A549 (cell line): ENCODE data around the gene SCAMP3. TPM values are rescaled to one million over a fixed set of nuclear protein-coding genes. Genes with fewer than 3 reads are reported as not detected.

Source experiments
- ATAC-seq, 2 experiments: fragments of 200-7000 bp in 1 of 2; fragments of >200 bp in 1 of 2; cut with Nextera tagmentation in 1 of 2; cut with Tn5 transposase in 1 of 2; 3 replicates each; pipeline versions ENCODE4 v1.8.0 to v1.9.1; 2018 to 2020; ENCODE audit warnings: mild to moderate bottlenecking in 1 of 2, moderate library complexity in 1 of 2
- CTCF ChIA-PET: fragments of 300-600 bp; sonication (Branson Sonifier 250); formaldehyde crosslinking; extraction: SDS; loops from one replicate; lab custom pipeline; 2021; ENCODE audit warnings: antibody characterized with exemption, inconsistent platforms; lab: Yijun Ruan, JAX
- POLR2A ChIA-PET: fragments of 350-600 bp; formaldehyde crosslinking; extraction: SDS; loops from one replicate; lab custom pipeline; 2021; ENCODE audit warnings: antibody characterized with exemption, inconsistent platforms; lab: Yijun Ruan, JAX
- DNase-seq, 2 experiments: peaks; one replicate each; pipeline versions ENCODE4 v3.0.0 to v3.0.0-alpha.2; 2011 to 2016; ENCODE audit warnings: low read depth in 1 of 2, low spot score in 1 of 2
- FAIRE-seq: peaks from 2 replicates; lab custom pipeline; 2011; peaks lifted over from hg19 to GRCh38; lab: Jason Lieb, UNC
- H3K27ac ChIP-seq, 2 experiments: fragments of >200 bp; sonication (Bioruptor Twin); formaldehyde crosslinking; 3 replicates each; pipeline ENCODE4 v1.5.1; 2016 to 2017
- H3K4me1 ChIP-seq: fragments of >200 bp; sonication (Bioruptor Twin); formaldehyde crosslinking; 3 replicates; pipeline ENCODE4 v1.6.1; 2016
- H3K4me2 ChIP-seq: fragments of >200 bp; sonication (Bioruptor Twin); formaldehyde crosslinking; 3 replicates; pipeline ENCODE4 v1.6.1; 2016
- H3K4me3 ChIP-seq: fragments of >200 bp; sonication (Bioruptor Twin); formaldehyde crosslinking; 3 replicates; pipeline ENCODE4 v1.5.1; 2016
- H3K9me3 ChIP-seq: fragments of >200 bp; sonication (Bioruptor Twin); formaldehyde crosslinking; 3 replicates; pipeline ENCODE4 v1.6.1; 2016
- ATOH8 ChIP-seq: fragments of 250-450 bp; sonication (Bioruptor Pico); IDR thresholded peaks from 2 replicates; pipeline ENCODE4 v1.5.0; 2020; ENCODE audit warnings: low read depth, mild to moderate bottlenecking, moderate library complexity
- BHLHE40 ChIP-seq: IDR thresholded peaks from 2 replicates; pipeline ENCODE4 v1.6.1; 2012; ENCODE audit warnings: low read depth, low read length, inconsistent platforms
- CBX2 ChIP-seq: fragments of 200-600 bp; sonication (generic); IDR thresholded peaks from 2 replicates; pipeline ENCODE4 v1.6.1; 2016; ENCODE audit warnings: low read depth, mild to moderate bottlenecking, borderline replicate concordance
- CHD4 ChIP-seq: fragments of 200-600 bp; sonication (generic); IDR thresholded peaks from 2 replicates; pipeline ENCODE4 v1.6.1; 2016; ENCODE audit warnings: antibody characterized with exemption, mild to moderate bottlenecking, borderline replicate concordance
- E2F6 ChIP-seq: IDR thresholded peaks from 2 replicates; pipeline ENCODE4 v1.6.1; 2012; ENCODE audit warnings: low read depth, borderline replicate concordance
- EP300 ChIP-seq, 2 experiments: fragments of >200 bp; sonication (Bioruptor Twin); formaldehyde crosslinking; IDR thresholded peaks; 2 replicates in 1 of 2; 3 replicates in 1 of 2; pipeline ENCODE4 v1.6.1; 2016 to 2017
- FOSL2 ChIP-seq, 2 experiments: fragments of 450-650 bp in 1 of 2; fragments of >200 bp in 1 of 2; sonication (Bioruptor Twin) in 1 of 2; formaldehyde crosslinking; IDR thresholded peaks; 2 replicates each; pipeline versions ENCODE4 v1.5.0 to v1.6.1; 2016 to 2020; ENCODE audit warnings: mild to moderate bottlenecking in 1 of 2, moderate library complexity in 1 of 2
- FOXS1 ChIP-seq: fragments of 250-450 bp; sonication (Bioruptor Pico); IDR thresholded peaks from 2 replicates; pipeline ENCODE4 v1.5.0; 2020; ENCODE audit warnings: mild to moderate bottlenecking, moderate library complexity
- GATA3 ChIP-seq: IDR thresholded peaks from 2 replicates; pipeline ENCODE4 v1.6.1; 2012; ENCODE audit warnings: borderline replicate concordance
- HES2 ChIP-seq: fragments of >200 bp; sonication (Bioruptor Twin); formaldehyde crosslinking; IDR thresholded peaks from 2 replicates; pipeline ENCODE4 v1.6.1; 2016
- HEYL ChIP-seq: fragments of 250-450 bp; sonication (Bioruptor Pico); IDR thresholded peaks from 2 replicates; pipeline ENCODE4 v1.8.0; 2021; ENCODE audit warnings: mild to moderate bottlenecking, moderate library complexity
- HMGXB4 ChIP-seq: fragments of 250-450 bp; sonication (Bioruptor Pico); IDR thresholded peaks from 2 replicates; pipeline ENCODE4 v1.5.0; 2021; ENCODE audit warnings: mild to moderate bottlenecking, moderate library complexity, borderline replicate concordance
- HOXB13 ChIP-seq: fragments of 250-450 bp; sonication (Bioruptor Pico); IDR thresholded peaks from 2 replicates; pipeline ENCODE4 v1.5.0; 2020; ENCODE audit warnings: low read depth, mild to moderate bottlenecking, moderate library complexity
- KDM5A ChIP-seq: fragments of 200-600 bp; sonication (generic); IDR thresholded peaks from 2 replicates; pipeline ENCODE4 v1.6.1; 2016; ENCODE audit warnings: antibody characterized with exemption, mild to moderate bottlenecking
- MAFK ChIP-seq: fragments of 450-650 bp; IDR thresholded peaks from 2 replicates; pipeline ENCODE4 v1.6.1; 2014; ENCODE audit not compliant: partially characterized antibody
- MAX ChIP-seq: IDR thresholded peaks from 2 replicates; pipeline ENCODE4 v1.6.1; 2012
- MYC ChIP-seq: IDR thresholded peaks from 2 replicates; pipeline ENCODE4 v1.6.1; 2012; ENCODE audit warnings: mild to moderate bottlenecking, inconsistent platforms, low read length, improper control_type of control experiment, borderline replicate concordance
- NPAS2 ChIP-seq: fragments of 250-450 bp; sonication (Bioruptor Pico); IDR thresholded peaks from 2 replicates; pipeline ENCODE4 v1.8.0; 2022; ENCODE audit warnings: mild to moderate bottlenecking, moderate library complexity, borderline replicate concordance
- NR3C1 ChIP-seq: fragments of >200 bp; sonication (Bioruptor Twin); formaldehyde crosslinking; IDR thresholded peaks from 3 replicates; pipeline ENCODE4 v1.6.1; 2017
- POLR2A ChIP-seq: IDR thresholded peaks from 2 replicates; pipeline ENCODE4 v1.6.1; 2012; ENCODE audit warnings: mild to moderate bottlenecking, low read length
- RAD21 ChIP-seq, 2 experiments: fragments of >200 bp in 1 of 2; sonication (Bioruptor Twin) in 1 of 2; formaldehyde crosslinking in 1 of 2; IDR thresholded peaks in 1 of 2; conservative IDR thresholded peaks in 1 of 2; 2 replicates in 1 of 2; 3 replicates in 1 of 2; pipeline ENCODE4 v1.6.1; 2012 to 2018; ENCODE audit warnings: inconsistent platforms in 1 of 2
- RCOR1 ChIP-seq: fragments of 150-350 bp; IDR thresholded peaks from 2 replicates; pipeline ENCODE4 v1.6.1; 2014; ENCODE audit warnings: antibody characterized with exemption, low read length, low read depth
- RFX5 ChIP-seq: fragments of 450-650 bp; IDR thresholded peaks from 2 replicates; pipeline ENCODE4 v1.7.1; 2014; ENCODE audit warnings: antibody characterized with exemption, mild to moderate bottlenecking, moderate library complexity
- TFCP2L1 ChIP-seq: fragments of 250-450 bp; sonication (Bioruptor Pico); IDR thresholded peaks from 2 replicates; pipeline ENCODE4 v1.5.0; 2021; ENCODE audit warnings: mild to moderate bottlenecking
- TP53 ChIP-seq: fragments of 250-450 bp; sonication (Bioruptor Pico); IDR thresholded peaks from 2 replicates; pipeline ENCODE4 v1.5.0; 2021; ENCODE audit warnings: mild to moderate bottlenecking, moderate library complexity
- ZNF302 ChIP-seq: fragments of 250-450 bp; sonication (Bioruptor Pico); IDR thresholded peaks from 2 replicates; pipeline ENCODE4 v1.9.0; 2021; ENCODE audit warnings: inconsistent platforms, mild to moderate bottlenecking, moderate library complexity
- ZSCAN20 ChIP-seq: fragments of 250-450 bp; sonication (Bioruptor Pico); IDR thresholded peaks from 2 replicates; pipeline ENCODE4 v1.8.0; 2022; ENCODE audit warnings: mild to moderate bottlenecking, moderate library complexity
- WGBS: methylation state at CpG from one replicate; pipeline ENCODE4 v1.1.6; 2017; ENCODE audit errors: missing lambda C conversion rate; 5-methylcytosine and 5-hydroxymethylcytosine counted together
- polyA plus RNA-seq, 4 experiments: library from polyadenylated mRNA; depleted of rRNA in 3 of 4; stranded (reverse); fragments of >200 nt; fragmentation: RNase III in 1 of 4; extraction: RNeasy Plus Mini Kit Qiagen cat#74134 plus additional on column Dnase treatment in 1 of 4; gene quantifications; 2 replicates in 3 of 4; 3 replicates in 1 of 4; pipeline ENCODE4 v1.2.3, GENCODE V29; 2011 to 2017

Gene SCAMP3
- polyA plus RNA-seq, 2 of the 4 experiments (the other 2 are of a cell fraction), result 75.9 to 135 TPM

GRCh38 chr1:155253797-155254196 is 8.4 kb downstream of the SCAMP3 start:
- FAIRE-seq (no peak), DNase-seq (no peak)
- H3K4me1 ChIP-seq, result peaks cover 21% of the 10 kb centered on the region
- ChIA-PET CTCF (interaction anchor here (1.0 to 10.4 kb wide), 3 partner anchors 12 to 70 kb away, joined by 3 to 326 read pairs (median 5); partner anchors contain the start of genes CLK2, FDPS and SCAMP3), POLR2A (no interaction called here)
- WGBS, result 87% methylated on average over 5 of the region's 5 CpGs
- H3K9me3 ChIP-seq, result no peaks in the 10 kb centered on the region
- peak overlapping the region; percentile 92 to 97; a peak in 4 of 6 replicates for H3K27ac ChIP-seq
- H3K4me3 ChIP-seq, result peak overlapping the region; percentile 76; the same call in 1 of the 3 replicates
- TF ChIP-seq CHD4, result no peak
- no peak for TF ChIP-seq CBX2
- TF ChIP-seq FOSL2 (IDR thresholded peaks at IDR 0.05), result no peak
- TF ChIP-seq FOSL2 (CRISPR knock-in tag; IDR thresholded peaks at IDR 0.05), result no peak
- no peak for TF ChIP-seq HMGXB4 (CRISPR knock-in tag)
- no peak for TF ChIP-seq MYC
- TF ChIP-seq FOXS1 (CRISPR knock-in tag), result no peak
- no peak for TF ChIP-seq NR3C1
- no peak for TF ChIP-seq TFCP2L1
- TF ChIP-seq, all 56 proteins: peak for 0
- ATAC-seq, result no peak
- peak overlapping the region; percentile 88 for H3K4me2 ChIP-seq

- FAIRE-seq (no peak), DNase-seq (no peak), ATAC-seq (no peak)
- Histone ChIP-seq H3K9me3 (no peaks in the 10 kb centered on the region), H3K27ac (peak overlapping the region in 1 of 2 experiments; percentile 97; a peak in 1 of 6 replicates), H3K4me3 (no peak overlapping the region), H3K4me1 (peaks cover 21% of the 10 kb centered on the region), H3K4me2 (peak overlapping the region; percentile 88)
- TF ChIP-seq GATA3, result no peak
- TF ChIP-seq FOSL2 (IDR thresholded peaks at IDR 0.05), result no peak
- TF ChIP-seq FOSL2 (CRISPR knock-in tag; IDR thresholded peaks at IDR 0.05), result no peak
- TF ChIP-seq TP53 (CRISPR knock-in tag), result no peak
- no peak for TF ChIP-seq MAX
- no peak for TF ChIP-seq KDM5A
- TF ChIP-seq ATOH8 (CRISPR knock-in tag), result no peak
- TF ChIP-seq BHLHE40, result no peak
- no peak for TF ChIP-seq NPAS2
- TF ChIP-seq ZNF302 (CRISPR knock-in tag), result no peak
- no peak for TF ChIP-seq HEYL (CRISPR knock-in tag)
- 92% methylated on average over 5 of the region's 5 CpGs for WGBS
- ChIA-PET CTCF (interaction anchor here (4.0 to 10.4 kb wide), 2 partner anchors 13 to 64 kb away, joined by 29 to 326 read pairs; partner anchors contain the start of genes CLK2 and SCAMP3), POLR2A (no interaction called here)
Measured at GRCh38 chr1:155253208-155253607, 9.0 kb downstream of the SCAMP3 start.

- Histone ChIP-seq H3K4me3 (no peak overlapping the region), H3K9me3 (no peaks in the 10 kb centered on the region), H3K4me1 (peaks cover 21% of the 10 kb centered on the region), H3K4me2 (no peak overlapping the region), H3K27ac (no peak overlapping the region)
- 89% methylated on average over 6 of the region's 7 CpGs for WGBS
- ATAC-seq (no peak), FAIRE-seq (no peak), DNase-seq (no peak)
- POLR2A ChIA-PET, result interaction anchor here (1.8 to 2.4 kb wide), 3 partner anchors 10 to 72 kb away, joined by 10 to 13 read pairs (median 11); partner anchors contain the start of genes CLK2 and SCAMP3
- CTCF ChIA-PET, result interaction anchor here (0.6 to 10.4 kb wide), 45 partner anchors 11 to 441 kb away, joined by 3 to 326 read pairs (median 10); partner anchors contain the start of genes CLK2, FDPS, HCN3 and MSTO1
- no peak for TF ChIP-seq ATOH8 (CRISPR knock-in tag)
- no peak for TF ChIP-seq MAFK
- TF ChIP-seq HOXB13 (CRISPR knock-in tag), result no peak
- TF ChIP-seq RCOR1, result no peak
- TF ChIP-seq RFX5, result no peak
- TF ChIP-seq POLR2A, result no peak
- no peak for TF ChIP-seq HES2
- TF ChIP-seq E2F6, result no peak
- no peak for TF ChIP-seq EP300 (IDR thresholded peaks at IDR 0.05)
- TF ChIP-seq TFCP2L1, result no peak
- TF ChIP-seq ZSCAN20 (CRISPR knock-in tag), result no peak
- TF ChIP-seq RAD21 (conservative IDR thresholded peaks at IDR 0.05 in 1 of 2, IDR thresholded peaks at IDR 0.05 in 1 of 2), result no peak
- TF ChIP-seq GATA3, result no peak
Measured at GRCh38 chr1:155251566-155251965, 10.6 kb downstream of the SCAMP3 start.
